Activated CD4-positive, alpha-beta T cell treated with anti-CD3 and anti-CD28 coated beads, Interleukin-2, amount 50 U/mL, for 48 hours (primary cell): ENCODE measurements around the gene SCD5.

Source experiments
- DNase-seq, 2 experiments: peaks; one replicate each; pipeline ENCODE4 v3.0.0-alpha.2; 2020

Gene SCD5

GRCh38 chr4:82792912-82793649 is 5.5 kb downstream of the SCD5 start:
- DNase-seq: no peak

DNA sequence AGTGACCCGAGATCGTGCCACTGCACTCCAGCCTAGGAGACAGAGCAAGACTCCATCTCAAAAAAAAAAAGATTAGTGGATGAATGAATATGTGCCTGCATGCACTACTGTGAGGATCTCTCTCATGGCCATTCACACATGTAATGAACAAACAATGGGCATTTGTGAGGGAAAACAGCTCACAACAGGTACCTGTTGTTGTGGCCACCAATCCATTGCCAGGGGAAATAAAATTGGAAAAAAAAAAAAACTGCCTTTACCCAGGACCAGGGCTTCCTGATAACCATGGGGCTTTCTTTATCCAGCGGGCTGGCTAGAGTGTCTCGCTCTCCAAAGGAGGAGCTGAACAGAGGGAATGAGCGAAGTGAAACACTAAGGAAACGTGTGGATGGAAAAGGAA is 7.4 kb downstream of the SCD5 start:
- no peak for DNase-seq

GRCh38 chr4:82790060-82790660 is 8.4 kb downstream of the SCD5 start:
- DNase-seq: no peak

- DNase-seq: no peak
These were observed 9.4 kb downstream of the SCD5 start for GRCh38 chr4:82789025-82789776.

GRCh38 chr4:82787342-82787741 is 11.3 kb downstream of the SCD5 start:
- DNase-seq: no peak

GRCh38 chr4:82786828-82787227 is 11.8 kb downstream of the SCD5 start:
- DNase-seq: no peak

GRCh38 chr4:82785611-82786400 is 12.8 kb downstream of the SCD5 start:
- no peak for DNase-seq

DNA sequence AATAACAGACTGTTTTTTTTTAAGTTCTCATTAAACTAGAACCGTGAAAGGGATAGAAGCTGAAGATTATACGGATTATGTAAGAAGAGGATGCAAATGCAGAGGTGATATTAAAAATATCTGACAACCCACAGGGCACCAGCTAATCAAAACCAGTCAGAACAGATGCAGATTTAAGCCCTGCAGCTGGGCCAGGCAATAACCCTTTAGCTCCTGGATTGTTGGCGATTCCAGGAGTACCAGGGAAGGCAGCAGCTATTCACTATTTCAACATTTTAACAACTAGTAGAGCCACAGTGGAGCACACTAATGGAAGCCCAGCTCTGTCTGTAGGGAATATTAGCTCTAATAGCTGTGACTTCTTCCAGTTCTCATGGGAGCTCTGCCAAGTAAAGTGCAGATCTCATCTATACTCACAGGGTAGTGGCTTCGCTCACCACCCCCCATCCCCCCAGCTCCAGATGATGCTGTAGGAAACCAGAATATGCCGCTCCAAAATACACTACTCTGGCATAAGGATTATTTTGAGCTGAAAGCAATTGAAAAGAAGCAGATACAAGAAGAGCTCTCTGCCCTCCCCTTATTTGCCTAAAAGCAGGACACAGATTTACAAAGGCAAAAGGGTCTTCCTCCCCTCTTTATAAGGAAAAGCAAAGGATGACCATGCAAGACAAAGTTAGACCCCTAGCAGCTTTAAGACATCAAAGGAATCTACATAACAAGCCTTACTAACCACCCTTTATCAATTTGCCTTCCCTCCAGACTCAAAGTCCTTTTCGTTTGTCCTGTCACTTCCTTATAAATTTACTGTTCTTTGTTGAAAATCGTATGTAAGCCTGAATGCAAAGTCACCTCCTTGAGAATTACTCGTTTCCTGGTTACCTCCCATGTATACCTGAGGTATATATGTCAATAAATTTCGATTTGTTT is 13.7 kb downstream of the SCD5 start:
- no peak for DNase-seq

- no peak for DNase-seq
These were observed 15.8 kb downstream of the SCD5 start for GRCh38 chr4:82782626-82783345.

DNA sequence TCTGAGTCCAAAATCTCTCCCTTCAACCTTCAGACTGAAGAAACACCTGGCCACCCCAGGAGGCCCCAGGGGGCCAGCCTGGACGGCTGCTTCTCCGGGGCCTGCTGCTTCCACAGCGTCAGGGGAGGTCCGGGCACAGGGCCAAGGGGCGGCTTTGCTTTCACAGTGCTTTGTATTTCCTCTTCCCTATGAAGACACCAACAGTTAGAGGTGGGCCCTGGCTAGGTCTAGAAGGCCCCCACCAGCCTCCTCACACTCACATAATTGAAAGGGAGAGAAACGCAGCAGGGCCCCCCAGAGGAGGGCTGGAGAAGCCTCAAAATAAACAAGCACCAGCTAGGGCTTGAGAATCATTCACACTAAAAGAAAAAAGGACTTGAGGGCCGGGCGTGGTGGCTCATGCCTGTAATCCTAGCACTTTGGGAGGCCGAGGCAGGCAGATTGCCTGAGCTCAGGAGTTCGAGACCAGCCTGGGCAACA is 17.8 kb downstream of the SCD5 start:
- no peak for DNase-seq

GRCh38 chr4:82780170-82780751 is 18.3 kb downstream of the SCD5 start:
- no peak for DNase-seq

DNA sequence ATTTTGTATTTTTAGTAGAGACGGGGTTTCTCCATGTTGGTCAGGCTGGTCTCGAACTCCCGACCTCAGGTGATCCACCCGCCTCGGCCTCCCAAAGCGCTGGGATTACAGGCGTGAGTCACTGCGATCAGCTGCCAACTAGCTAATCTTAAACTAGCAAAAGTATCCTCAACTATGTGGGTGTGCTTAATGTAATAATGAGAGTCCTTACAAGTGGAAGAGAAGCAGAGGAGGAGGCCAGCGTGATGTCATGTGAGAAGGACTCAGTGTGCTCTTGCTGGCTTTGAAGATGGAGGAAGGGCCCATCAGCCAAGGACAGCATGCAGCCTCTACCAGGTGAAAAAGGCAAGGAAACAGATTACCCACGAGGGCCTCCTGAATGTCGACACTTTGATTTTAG is 19.6 kb downstream of the SCD5 start:
- DNase-seq: no peak

DNA sequence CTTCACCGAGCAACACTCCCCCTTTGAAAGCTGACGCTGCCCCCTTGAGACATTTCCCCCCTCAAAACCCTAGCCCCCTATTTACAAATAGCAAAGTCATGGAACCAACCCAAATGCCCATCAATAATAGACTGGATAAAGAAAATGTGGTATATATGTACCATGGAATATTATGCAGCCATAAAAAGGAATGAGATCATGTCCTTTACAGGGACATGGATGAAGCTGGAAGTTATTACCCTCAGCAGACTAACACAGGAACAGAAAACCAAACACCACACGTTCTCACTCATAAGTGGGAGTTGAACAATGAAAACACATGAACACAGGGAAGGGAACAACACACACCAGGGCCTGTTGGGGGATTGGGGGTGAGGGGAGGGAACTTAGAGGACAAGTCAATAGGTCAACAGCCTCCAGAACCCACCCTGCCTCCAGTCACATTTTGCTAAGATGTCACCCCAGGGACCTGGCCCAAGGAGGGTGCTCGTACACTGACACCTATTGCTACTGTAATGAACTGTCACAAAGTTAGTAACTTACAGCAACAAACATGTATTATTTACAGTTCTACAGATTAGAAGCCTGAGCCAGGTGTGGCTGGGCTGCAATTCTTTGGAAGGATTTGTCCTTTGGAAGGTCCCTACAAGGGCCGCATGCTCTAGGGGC is 20.6 kb downstream of the SCD5 start:
- DNase-seq: no peak

- no peak for DNase-seq
These were observed 21.6 kb downstream of the SCD5 start for GRCh38 chr4:82776925-82777542.

- DNase-seq: no peak
These were observed 23.4 kb downstream of the SCD5 start for GRCh38 chr4:82775243-82775642.

DNA sequence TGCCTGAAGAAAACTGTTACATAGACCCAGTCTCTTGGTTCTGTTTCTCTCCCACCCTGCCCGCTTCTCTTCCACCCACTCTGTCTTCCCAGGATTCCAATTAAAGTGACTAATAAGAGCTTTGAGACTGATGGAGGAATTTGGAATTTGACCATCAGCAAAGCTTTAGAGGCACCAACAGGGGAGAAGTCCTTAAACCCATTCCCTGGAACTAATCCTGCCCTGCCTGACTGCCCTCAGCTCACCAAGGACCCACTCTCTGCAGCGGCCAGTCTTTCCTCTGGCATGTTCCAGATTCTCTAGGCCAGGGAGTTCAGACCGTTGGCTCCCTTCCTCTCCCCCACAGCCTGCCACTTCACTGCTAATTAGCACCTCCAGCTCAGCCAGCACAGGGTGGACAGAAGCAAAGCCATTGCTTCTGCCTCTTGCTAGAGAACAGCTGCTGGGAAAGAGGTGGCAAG is 23.9 kb downstream of the SCD5 start:
- no peak for DNase-seq

DNA sequence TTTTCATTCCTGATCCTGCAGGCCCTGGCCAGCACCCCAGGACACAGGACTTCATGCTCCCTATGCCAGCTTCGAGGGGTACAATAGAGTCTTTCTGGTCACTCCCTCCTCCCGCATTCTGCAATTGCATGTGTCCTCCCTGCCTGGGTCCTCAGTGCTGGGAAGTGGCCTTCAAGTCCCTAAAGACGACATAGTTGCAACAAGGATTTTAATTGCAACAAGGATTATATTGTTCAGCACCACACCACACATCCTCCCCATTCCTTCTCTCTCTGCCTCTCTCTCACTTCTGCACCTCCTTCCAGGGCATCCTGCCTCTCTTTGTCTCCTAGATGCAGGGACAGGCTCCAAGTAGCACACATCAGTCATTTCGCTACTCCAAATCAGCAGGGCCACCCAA is 25.5 kb downstream of the SCD5 start:
- DNase-seq: no peak

- no peak for DNase-seq
These were observed 28.0 kb downstream of the SCD5 start for GRCh38 chr4:82770607-82771006.

DNA sequence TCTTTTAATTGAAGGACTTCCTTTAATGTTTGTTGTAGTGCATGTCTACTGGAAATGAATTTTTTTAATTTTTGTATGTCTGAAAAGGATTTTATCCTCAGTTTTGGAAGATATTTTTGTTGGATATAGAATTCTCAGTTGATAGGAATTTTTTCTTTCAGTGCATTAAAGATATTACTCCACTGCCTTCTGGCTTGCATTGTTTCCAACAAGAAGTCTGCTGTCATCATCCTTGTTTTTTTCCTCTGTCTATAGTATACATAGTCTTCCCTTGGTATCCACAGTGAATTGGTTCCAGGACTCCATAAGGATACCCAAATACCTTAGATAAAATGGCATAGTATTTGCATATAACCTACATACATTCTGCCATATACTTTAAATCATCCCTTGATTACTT is 33.5 kb downstream of the SCD5 start:
- DNase-seq: no peak

GRCh38 chr4:82761229-82761628 is 37.4 kb downstream of the SCD5 start:
- no peak for DNase-seq
